Measurements from ENCODE around the gene FOXJ3.

GRCh38 chr1:42267904-42268303 is 67.1 kb downstream of the FOXJ3 start:
- TF ChIP-seq ZNF302 (tag by site-specific recombination; IDR thresholded peaks at IDR 0.05; ENCODE audit: low read depth), result no peak
- TF ChIP-seq ZNF843 (tag by site-specific recombination; IDR thresholded peaks at IDR 0.05), result no peak
- TF ChIP-seq ZNF292 (tag by site-specific recombination; IDR thresholded peaks at IDR 0.05; ENCODE audit: borderline replicate concordance, low read depth), result no peak
- no peak for TF ChIP-seq KLF10 (tag by site-specific recombination; IDR thresholded peaks at IDR 0.05)

All from HEK293 (cell line).